SW480 (cell line): Measurements from ENCODE around the gene A1BG.
A peak's percentile ranks its signal among the peaks of the same experiment; 100 is the strongest.
"Not testable (repeated sequence)": the region's sequence is repeated elsewhere in the genome, so short reads cannot be mapped to it uniquely, and the experiment has no call there.

ENCODE experiments used
- DNase-seq: peaks from one replicate; pipeline ENCODE4 v3.0.0-alpha.2; 2016; ENCODE audit warnings: low spot score

Gene A1BG

DNA sequence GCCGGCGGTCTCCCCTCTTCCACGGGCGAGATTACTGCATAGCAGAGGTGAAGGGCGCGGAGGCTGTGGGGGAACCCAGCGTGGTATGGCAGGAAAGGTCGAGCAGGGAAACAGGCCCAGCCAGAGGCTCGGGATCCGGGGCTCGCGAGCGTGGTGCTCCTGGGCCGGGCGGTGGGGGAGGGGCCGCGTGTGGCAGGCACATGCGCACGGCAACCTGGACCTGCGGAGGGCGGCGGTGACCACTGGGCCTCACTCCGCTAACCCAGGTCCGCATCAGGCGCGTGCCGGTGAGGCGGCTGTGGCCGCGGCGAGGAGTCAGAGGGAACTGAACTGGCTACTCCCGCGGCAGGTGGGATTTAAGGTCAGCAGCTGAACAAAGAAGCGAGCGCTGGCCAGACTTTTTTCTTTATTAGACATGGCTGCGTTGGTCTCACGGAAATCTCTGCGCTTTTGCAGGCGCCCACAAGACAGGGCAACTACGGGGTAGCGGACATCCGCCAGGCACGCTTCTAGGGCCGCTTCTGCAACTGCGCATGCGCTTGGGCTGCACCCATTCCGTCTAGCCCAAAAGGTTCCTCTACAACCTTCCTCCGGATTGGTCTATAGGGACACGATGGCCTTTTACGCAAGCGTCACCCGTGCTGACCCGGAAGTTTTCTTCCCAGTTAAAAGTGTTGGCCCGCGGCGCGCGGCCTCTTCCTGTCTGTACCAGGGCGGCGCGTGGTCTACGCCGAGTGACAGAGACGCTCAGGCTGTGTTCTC is 33.5 kb upstream of the A1BG start, which contains the start of gene RPS5:
TSS of gene RPS5 (plus strand) at position 694 of the 762 bp plus-strand sequence. CDS start 869 bp downstream, outside the sequence.
- DNase-seq, result peak; percentile 100

GRCh38 chr19:58385891-58386575 is 32.7 kb upstream of the A1BG start:
- DNase-seq, result peak; percentile 32

GRCh38 chr19:58385313-58385890 is 32.1 kb upstream of the A1BG start:
- DNase-seq, result no peak

DNA sequence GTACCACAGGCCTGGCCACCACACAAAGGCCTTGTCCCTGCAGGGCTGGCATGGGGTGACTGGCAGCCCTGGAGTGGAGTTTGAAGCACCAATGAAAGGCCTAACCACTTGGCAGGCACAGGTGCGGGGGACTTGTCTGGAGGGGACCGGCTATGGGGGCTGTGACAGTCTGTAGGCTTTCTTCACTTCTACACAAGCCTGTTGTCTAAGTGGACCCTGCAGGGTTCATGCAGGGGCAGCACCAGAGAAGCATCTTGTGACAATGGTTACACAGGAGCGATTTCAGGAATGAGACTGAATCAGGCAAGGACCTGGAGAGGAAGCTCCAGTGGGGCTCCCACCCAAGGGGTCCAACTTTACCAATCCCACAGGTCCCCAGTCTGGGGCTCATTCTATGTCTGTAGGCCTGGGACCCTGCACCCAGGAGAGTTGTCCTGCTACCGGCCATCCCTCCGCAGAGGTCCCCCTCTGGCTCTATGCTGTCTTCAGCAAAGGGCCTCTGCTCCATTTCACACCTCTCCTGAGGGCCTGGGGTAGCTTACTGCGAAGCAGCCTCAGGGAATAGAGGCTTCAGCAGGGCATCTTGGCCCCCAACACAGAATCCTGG is 29.8 kb upstream of the A1BG start:
- no peak for DNase-seq

GRCh38 chr19:58381460-58382212 is 28.3 kb upstream of the A1BG start:
- DNase-seq, result no peak

- DNase-seq, result peak; percentile 100
These were observed 27.6 kb upstream of the A1BG start, which contains the start of gene ZNF837 for GRCh38 chr19:58380662-58381459. Gene ZNF837, minus strand, starts transcription at chr19:58381030. Its CDS starts 11,698 bp downstream, at chr19:58369332.

DNA sequence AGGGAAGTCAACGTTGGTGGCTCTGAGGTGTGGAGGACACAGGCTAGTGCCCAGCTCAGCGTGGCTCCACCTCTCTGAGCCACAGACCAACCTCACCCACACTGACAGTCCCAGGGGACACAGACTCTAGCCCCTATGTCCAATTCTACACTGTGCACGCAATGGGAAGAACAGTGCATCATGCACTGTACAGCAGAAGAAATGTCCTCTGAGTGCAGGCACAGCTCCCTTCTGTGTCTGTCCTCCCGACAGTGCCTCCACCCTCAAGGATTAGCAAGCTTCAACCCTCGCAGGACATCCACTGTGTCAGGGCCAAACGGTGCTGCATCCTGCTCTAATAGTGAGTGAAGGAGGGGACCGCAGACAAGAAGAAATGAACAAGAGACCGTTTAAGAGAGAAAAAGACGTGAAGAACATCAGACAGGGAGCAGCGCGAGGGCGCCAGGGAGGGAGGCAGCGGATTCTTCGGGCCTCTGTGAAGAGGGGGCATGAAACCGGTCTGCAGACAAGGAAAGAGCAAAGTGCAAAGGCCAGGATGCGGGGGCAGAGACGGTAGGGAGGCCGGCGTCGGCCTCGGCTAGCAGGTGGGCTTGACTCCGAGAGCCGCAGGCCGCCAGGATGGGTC is 26.9 kb upstream of the A1BG start:
- no peak for DNase-seq

DNA sequence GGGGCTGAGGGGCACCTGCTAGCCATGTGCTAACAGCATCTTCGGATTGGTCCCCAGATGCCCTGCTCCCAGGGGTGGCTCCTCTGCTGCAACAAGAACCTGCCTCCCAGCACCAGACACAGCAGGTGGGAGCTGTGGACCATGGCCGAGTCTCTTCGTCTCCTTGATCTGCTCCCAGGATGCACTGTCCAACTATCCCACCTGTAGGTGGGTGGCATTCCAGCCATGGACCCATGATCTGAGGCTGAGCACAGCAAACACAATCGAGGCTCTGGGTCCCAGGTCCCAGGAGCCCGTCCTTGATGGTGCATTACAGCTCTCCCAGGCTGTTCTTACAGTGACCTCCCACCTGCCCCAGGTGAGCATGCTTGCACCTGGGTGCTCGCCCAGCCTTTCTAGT is 26.0 kb upstream of the A1BG start:
- no peak for DNase-seq

- DNase-seq, result not testable (repeated sequence)
These were observed 23.4 kb upstream of the A1BG start for GRCh38 chr19:58376724-58377123.

GRCh38 chr19:58374200-58374599 is 20.9 kb upstream of the A1BG start:
- DNase-seq, result no peak

GRCh38 chr19:58372311-58373133 is 19.2 kb upstream of the A1BG start:
- no peak for DNase-seq

- no peak for DNase-seq
These were observed 15.5 kb upstream of the A1BG start for GRCh38 chr19:58368561-58369360.

DNA sequence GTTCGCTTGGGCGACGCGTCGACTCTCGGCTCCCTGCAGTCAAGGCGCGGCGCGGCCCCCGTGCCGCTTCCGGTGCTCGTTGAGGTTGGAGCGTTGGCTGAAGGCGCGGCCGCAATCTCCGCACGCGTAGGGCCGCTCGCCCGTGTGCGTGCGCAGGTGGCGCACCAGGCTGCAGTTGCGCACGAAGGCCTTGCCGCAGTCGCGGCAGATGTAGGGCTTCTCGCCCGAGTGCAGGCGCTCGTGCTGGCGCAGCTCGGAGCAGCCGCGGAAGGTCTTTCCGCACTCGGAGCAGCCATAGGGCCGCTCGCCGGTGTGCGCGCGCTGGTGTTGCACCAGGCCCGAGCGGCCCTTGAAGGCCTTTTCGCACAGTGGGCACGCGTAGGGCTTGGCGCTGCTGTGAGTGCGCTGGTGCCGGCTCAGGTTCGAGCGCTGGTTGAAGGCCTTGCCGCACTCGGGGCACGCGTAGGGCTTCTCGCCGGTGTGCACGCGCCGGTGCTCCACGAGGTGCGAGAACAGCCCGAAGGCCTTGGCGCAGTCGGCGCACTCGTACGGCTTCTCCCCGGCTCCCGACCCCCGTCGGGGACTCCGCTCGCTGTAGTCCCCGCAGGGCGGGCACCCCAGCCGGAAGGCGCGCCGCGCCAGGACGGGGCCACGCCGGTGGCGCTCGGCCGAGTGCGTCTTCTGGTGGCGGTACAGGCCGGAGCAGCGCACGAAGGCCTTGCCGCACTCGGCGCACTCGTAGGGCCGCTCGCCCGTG is 14.6 kb upstream of the A1BG start:
- DNase-seq, result no peak

DNA sequence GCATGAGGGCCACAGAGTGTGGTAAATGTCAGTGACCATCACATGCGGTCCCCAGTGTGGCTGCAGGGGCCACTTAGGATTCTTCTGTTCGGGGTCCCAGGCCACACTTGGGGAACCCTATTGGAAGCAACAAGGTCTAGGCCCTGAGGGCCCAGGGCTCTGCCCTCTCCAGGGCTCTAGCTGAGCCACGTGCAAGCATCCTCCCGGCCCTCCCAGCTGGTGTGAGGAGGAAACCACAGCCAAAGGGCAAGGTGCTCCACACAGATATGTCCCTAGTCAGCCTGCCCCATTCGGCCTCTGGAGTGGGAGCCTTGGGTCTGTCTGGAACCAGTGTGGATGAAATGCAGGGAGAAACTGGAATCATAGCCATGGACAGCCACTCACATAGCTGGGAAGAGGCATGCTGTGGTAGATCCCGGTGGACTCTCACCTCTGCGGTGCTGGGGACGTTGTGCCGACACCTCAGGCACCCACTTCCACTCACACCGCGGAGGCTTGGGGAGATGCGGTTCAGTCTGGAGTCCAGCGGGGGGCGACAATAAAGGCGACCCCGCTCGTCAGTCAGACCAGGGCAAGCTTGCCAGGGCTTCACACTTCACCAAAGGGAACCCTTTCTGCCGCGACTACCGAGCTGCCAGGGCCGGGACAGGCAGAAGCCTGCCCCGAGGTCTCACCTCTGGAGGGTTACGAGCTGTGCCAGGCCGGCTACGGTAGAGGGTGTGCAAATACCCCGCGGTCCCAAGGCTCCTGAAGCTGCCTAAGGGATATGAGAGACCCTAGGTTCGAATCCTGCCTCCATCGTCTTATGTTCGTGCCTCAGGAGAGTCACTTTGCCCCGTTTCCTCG is 13.5 kb upstream of the A1BG start:
- DNase-seq, result no peak

GRCh38 chr19:58364146-58364545 is 10.9 kb upstream of the A1BG start:
- DNase-seq, result no peak

DNA sequence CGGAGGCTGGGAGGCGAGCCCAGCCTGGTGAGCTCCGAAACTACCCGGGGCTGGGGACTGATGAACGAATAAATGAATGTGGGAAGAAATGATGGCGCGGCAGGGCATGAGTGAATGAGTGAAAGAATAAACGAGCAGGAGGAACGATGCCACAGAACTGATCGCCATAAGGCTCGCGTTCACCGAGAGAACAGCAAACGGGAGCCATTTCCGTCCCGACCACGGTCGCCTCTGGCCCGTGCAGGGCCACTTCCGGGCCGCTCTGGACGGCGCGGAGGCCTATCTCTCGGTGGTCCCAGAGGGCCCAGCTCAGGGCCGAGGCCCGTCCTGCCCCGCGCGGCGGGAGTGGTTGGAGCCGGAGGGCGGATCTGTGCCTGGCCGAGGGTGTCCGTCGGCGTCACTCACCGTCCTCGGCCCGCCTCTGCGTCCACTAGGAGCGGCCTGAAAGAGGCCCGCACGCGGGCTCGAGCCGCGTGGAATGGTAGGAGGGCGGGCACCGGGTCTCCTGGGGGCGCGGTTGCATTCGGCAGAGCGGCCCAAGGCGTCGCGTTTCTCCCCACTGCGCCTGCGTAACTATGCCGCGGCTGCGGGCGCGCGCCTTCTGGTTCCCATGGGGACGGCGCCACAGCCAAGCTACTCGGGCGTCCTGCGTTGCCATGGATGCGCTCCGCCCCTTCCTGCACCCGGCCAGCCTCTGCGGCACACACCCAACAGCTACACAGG is 9.1 kb upstream of the A1BG start, which contains the start of gene ZNF497:
TSS of gene ZNF497 (minus strand) at position 480 of the 723 bp plus-strand sequence. CDS start 5,116 bp downstream, outside the sequence.
- peak; percentile 95 for DNase-seq
